CD4-positive, alpha-beta T cell treated with Interleukin-4 for 1 hour (primary cell): ENCODE measurements around the gene ACOXL.
"Not testable (repeated sequence)": the region's sequence is repeated elsewhere in the genome, so short reads cannot be mapped to it uniquely, and the experiment has no call there.

Experiments
- DNase-seq, 2 donors: peaks; one replicate each; pipeline ENCODE4 v3.0.0-alpha.2; 2020 to 2022

ACOXL gene

GRCh38 chr2:111072220-111072871 lies 340.0 kb downstream of the ACOXL start:
- DNase-seq: no peak

GRCh38 chr2:111082659-111083058 lies 350.3 kb downstream of the ACOXL start:
- DNase-seq: not testable (repeated sequence)

- DNase-seq: no peak
Measured at GRCh38 chr2:111091811-111092211, 359.4 kb downstream of the ACOXL start.

GRCh38 chr2:111094691-111095090 lies 362.3 kb downstream of the ACOXL start:
- DNase-seq: no peak

GRCh38 chr2:111095434-111095833 lies 363.1 kb downstream of the ACOXL start:
- DNase-seq: no peak

- no peak for DNase-seq
Measured at GRCh38 chr2:111099402-111099801, 367.0 kb downstream of the ACOXL start.

- DNase-seq: no peak
Measured at GRCh38 chr2:111100087-111100764, 367.9 kb downstream of the ACOXL start.

GRCh38 chr2:111100765-111101162 lies 368.4 kb downstream of the ACOXL start:
- DNase-seq: no peak

GRCh38 chr2:111101592-111101991 lies 369.2 kb downstream of the ACOXL start:
- DNase-seq: no peak

GRCh38 chr2:111102216-111102615 lies 369.8 kb downstream of the ACOXL start:
- no peak for DNase-seq

GRCh38 chr2:111105926-111106325 lies 373.6 kb downstream of the ACOXL start:
- DNase-seq: no peak

- DNase-seq: no peak
Measured at GRCh38 chr2:111106706-111107105, 374.3 kb downstream of the ACOXL start.

- no peak for DNase-seq
Measured at GRCh38 chr2:111108745-111109271, 376.4 kb downstream of the ACOXL start.

- no peak for DNase-seq
Measured at GRCh38 chr2:111111101-111111755, 378.9 kb downstream of the ACOXL start.

GRCh38 chr2:111113838-111114237 lies 381.5 kb downstream of the ACOXL start:
- DNase-seq: no peak

- no peak for DNase-seq
Measured at GRCh38 chr2:111116011-111116746, 383.8 kb downstream of the ACOXL start.

GRCh38 chr2:111116843-111117597 lies 384.6 kb downstream of the ACOXL start:
- DNase-seq: peak; percentile 78 to 79

GRCh38 chr2:111117598-111118480 lies 385.5 kb downstream of the ACOXL start:
- peak; percentile 28 to 38 for DNase-seq

GRCh38 chr2:111118481-111118980 lies 386.2 kb downstream of the ACOXL start:
- peak in 1 of 2 donors; percentile 15 for DNase-seq

- DNase-seq: peak in 1 of 2 donors; percentile 33
Measured at GRCh38 chr2:111118981-111119821, 386.8 kb downstream of the ACOXL start.
